Left renal pelvis (tissue), 4 donors: ENCODE data around the gene SLC2A14. TPM values are rescaled to one million over a fixed set of nuclear protein-coding genes. Genes with fewer than 3 reads are reported as not detected.
A peak's percentile ranks its signal among the peaks of the same experiment; 100 is the strongest.
"Not testable (repeated sequence)": the region's sequence is repeated elsewhere in the genome, so short reads cannot be mapped to it uniquely, and the experiment has no call there.

Experiments
- DNase-seq, 4 donors: peaks; one replicate each; pipeline ENCODE4 v3.0.0-alpha.2; 2013; ENCODE audit warnings: low read depth in 4 of 4, low spot score in 3 of 4
- polyA plus RNA-seq, 4 donors: library from polyadenylated mRNA; unstranded; fragments of 120-200 nt; gene quantifications; one replicate each; pipeline ENCODE4 v1.2.1, GENCODE V29; 2013; ENCODE audit not compliant: insufficient read length in 4 of 4

The SLC2A14 gene
- 1 to 10 TPM in 1 of 4 donors, under 1 TPM in 3; 0.43 to 1.1 (median 0.64) TPM for polyA plus RNA-seq

- DNase-seq: no peak
Measured at GRCh38 chr12:7872566-7873319, at the start of gene SLC2A14. TSS of gene SLC2A14 (minus strand) at chr12:7872915. CDS start at chr12:7869880, 3,035 bp downstream.

GRCh38 chr12:7921181-7921580 is 48.5 kb upstream of the SLC2A14 start:
- DNase-seq: not testable (repeated sequence)

GRCh38 chr12:7918268-7918590 is 45.5 kb upstream of the SLC2A14 start:
- DNase-seq: not testable (repeated sequence)

- no peak for DNase-seq
Measured at GRCh38 chr12:7917392-7918267, 44.9 kb upstream of the SLC2A14 start.

GRCh38 chr12:7916936-7917335 is 44.2 kb upstream of the SLC2A14 start:
- DNase-seq: no peak

GRCh38 chr12:7915661-7916403 is 43.1 kb upstream of the SLC2A14 start:
- no peak for DNase-seq

- DNase-seq: not testable (repeated sequence)
Measured at GRCh38 chr12:7910106-7910505, 37.4 kb upstream of the SLC2A14 start.

- DNase-seq: no peak
Measured at GRCh38 chr12:7907009-7907408, 34.3 kb upstream of the SLC2A14 start.

GRCh38 chr12:7906303-7906702 is 33.6 kb upstream of the SLC2A14 start:
- DNase-seq: not testable (repeated sequence)

GRCh38 chr12:7905600-7906125 is 32.9 kb upstream of the SLC2A14 start:
- peak in 1 of 4 donors; percentile 26 for DNase-seq

- DNase-seq: peak in 1 of 4 donors; percentile 50
Measured at GRCh38 chr12:7905071-7905470, 32.4 kb upstream of the SLC2A14 start.

GRCh38 chr12:7902416-7902815 is 29.7 kb upstream of the SLC2A14 start:
- not testable (repeated sequence) for DNase-seq

GRCh38 chr12:7899755-7900154 is 27.0 kb upstream of the SLC2A14 start:
- DNase-seq: no peak

GRCh38 chr12:7896726-7897125 is 24.0 kb upstream of the SLC2A14 start:
- not testable (repeated sequence) for DNase-seq

- DNase-seq: no peak
Measured at GRCh38 chr12:7892186-7892980, 19.7 kb upstream of the SLC2A14 start.

GRCh38 chr12:7884689-7885088 is 12.0 kb upstream of the SLC2A14 start:
- no peak for DNase-seq

- not testable (repeated sequence) for DNase-seq
Measured at GRCh38 chr12:7881736-7882120, 9.0 kb upstream of the SLC2A14 start.

- not testable (repeated sequence) for DNase-seq
Measured at GRCh38 chr12:7880952-7881735, 8.4 kb upstream of the SLC2A14 start.

- DNase-seq: no peak
Measured at GRCh38 chr12:7879246-7879645, 6.5 kb upstream of the SLC2A14 start.
